NT2/D1 (cell line): ENCODE measurements around the gene MAP2K5.

Experiments
- DNase-seq: peaks from one replicate; pipeline ENCODE4 v3.0.0-alpha.2; 2011; ENCODE audit warnings: low read depth, low spot score
- H3K27me3 ChIP-seq: 2 replicates; pipeline ENCODE4 v1.6.0; 2011; ENCODE audit warnings: mild to moderate bottlenecking; ENCODE audit not compliant: insufficient read length, insufficient read depth
- H3K36me3 ChIP-seq: 2 replicates; pipeline ENCODE4 v1.6.1; 2011; ENCODE audit warnings: mild to moderate bottlenecking, low read length, mixed read lengths; ENCODE audit not compliant: insufficient read depth, insufficient read length
- H3K4me1 ChIP-seq: 2 replicates; pipeline ENCODE4 v1.5.1; 2011; ENCODE audit not compliant: insufficient read depth, insufficient read length
- H3K4me3 ChIP-seq: 2 replicates; pipeline ENCODE4 v1.5.1; 2011; ENCODE audit warnings: low read depth; ENCODE audit not compliant: insufficient read length
- H3K9ac ChIP-seq: 2 replicates; pipeline ENCODE4 v1.6.0; 2011; ENCODE audit warnings: low read depth; ENCODE audit not compliant: insufficient read length
- H3K9me3 ChIP-seq: 2 replicates; pipeline ENCODE4 v1.5.1; 2011; ENCODE audit warnings: mild to moderate bottlenecking, low read length; ENCODE audit not compliant: insufficient read depth
- SUZ12 ChIP-seq: IDR thresholded peaks from 2 replicates; pipeline ENCODE4 v1.6.1; 2011; ENCODE audit not compliant: insufficient read length, insufficient read depth; ENCODE audit errors: extremely low read depth
- YY1 ChIP-seq: IDR thresholded peaks from 2 replicates; pipeline ENCODE4 v1.6.1; 2011; ENCODE audit not compliant: insufficient read length, insufficient read depth
- ZNF274 ChIP-seq: IDR thresholded peaks from 2 replicates; pipeline ENCODE4 v1.6.1; 2011; ENCODE audit warnings: mild to moderate bottlenecking, low read depth, low read length

MAP2K5 gene

DNA sequence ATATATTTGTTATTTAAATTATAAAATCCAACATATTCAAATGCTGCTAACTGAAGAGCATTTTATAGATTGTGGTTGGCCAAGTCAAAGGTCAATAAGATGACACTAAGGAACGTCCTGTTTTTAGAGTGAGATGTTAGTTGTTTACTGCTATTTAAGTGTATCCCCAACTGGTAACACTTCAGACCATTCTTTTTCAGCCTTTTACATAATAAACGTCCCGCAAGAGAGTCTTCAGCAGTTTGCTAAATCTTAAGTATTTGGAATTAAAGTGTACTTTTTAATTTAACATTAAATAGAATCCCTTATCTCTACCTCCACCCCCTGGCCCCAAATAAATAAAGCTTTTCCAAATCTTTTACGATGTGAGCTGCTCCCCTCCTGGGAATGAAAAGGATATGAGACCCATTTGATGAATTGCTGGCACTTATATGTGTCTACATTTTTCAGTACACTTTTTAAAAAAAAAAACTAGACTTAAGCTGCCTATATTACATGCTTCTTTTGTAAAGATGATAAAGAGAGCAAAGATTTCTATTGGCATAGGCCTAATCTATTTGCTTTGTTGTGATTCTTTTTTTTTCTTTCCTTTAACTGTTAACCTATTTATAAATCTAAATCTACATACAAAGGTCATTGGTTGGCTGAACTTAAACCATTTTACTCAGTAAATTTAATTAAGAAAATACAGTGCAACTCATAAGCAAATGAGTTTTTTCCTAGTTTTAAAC lies 181.0 kb downstream of the MAP2K5 start:
- Histone ChIP-seq H3K4me1 (no peaks in the 10 kb centered on the region), H3K9me3 (no peaks in the 10 kb centered on the region), H3K36me3 (no peaks in the 10 kb centered on the region), H3K27me3 (no peaks in the 10 kb centered on the region), H3K9ac (no peak overlapping the region), H3K4me3 (no peak overlapping the region)
- DNase-seq = no peak
- TF ChIP-seq SUZ12 (no peak), ZNF274 (no peak), YY1 (no peak)

DNA sequence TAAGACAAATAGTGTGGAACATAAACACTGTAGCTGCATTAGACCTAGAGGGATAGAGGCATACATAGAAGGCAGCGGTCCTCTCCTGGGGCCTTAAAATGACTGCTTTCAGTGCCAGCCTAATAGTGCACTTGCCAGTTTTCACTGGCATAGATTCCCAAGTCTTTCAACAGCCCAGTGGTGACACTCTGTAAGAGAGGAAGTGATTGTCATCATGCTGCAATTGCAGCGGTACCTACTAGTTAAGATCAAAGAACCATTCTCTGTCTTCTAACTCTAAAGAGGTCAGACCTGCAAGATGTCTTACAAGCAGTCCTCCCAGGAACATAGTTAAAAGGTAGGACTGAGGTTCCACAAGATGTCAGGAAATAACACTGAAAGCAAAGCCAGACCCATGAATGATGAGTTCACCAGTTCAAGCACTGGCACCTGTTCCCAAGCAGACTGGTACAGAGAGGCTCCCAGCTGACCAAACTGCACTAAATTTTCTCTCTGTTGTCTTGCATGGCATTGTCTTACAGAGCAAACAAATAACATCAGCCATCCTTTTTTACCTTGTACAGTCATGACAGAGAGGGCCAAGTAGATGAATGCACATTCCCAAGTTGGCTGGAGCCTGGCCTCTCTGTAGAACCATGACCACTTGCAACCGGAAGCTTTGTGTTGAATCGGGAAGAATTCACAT lies 182.3 kb downstream of the MAP2K5 start:
- H3K4me1 ChIP-seq = no peaks in the 10 kb centered on the region
- no peak for DNase-seq
- H3K36me3 ChIP-seq = no peaks in the 10 kb centered on the region
- H3K4me3 ChIP-seq = no peak overlapping the region
- TF ChIP-seq ZNF274 (no peak), YY1 (no peak), SUZ12 (no peak)
- H3K9me3 ChIP-seq = no peaks in the 10 kb centered on the region
- no peaks in the 10 kb centered on the region for H3K27me3 ChIP-seq
- no peak overlapping the region for H3K9ac ChIP-seq

DNA sequence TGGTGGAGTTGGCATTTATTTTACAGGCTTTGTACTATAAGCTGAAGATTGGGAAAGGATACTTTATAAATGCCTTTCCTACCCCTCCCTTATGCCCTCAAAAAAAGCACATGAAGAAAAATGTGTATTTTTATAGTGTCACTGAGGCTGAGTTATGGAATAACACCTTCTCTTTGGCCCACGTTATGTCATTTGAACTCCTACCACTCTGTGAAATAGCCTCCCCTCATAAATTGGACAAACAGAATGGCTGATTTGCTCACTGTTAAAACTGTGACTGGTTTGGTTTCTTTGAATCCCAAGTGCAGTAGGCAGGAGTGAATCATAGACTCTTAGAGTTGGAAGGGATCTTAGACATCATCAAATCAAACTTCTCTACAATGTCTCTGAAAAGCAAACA lies 187.6 kb downstream of the MAP2K5 start:
- TF ChIP-seq YY1 = no peak
- no peaks in the 10 kb centered on the region for H3K9me3 ChIP-seq
- no peak overlapping the region for H3K9ac ChIP-seq
- no peak overlapping the region for H3K4me3 ChIP-seq
- DNase-seq = no peak
- H3K36me3 ChIP-seq = no peaks in the 10 kb centered on the region
- H3K27me3 ChIP-seq = no peaks in the 10 kb centered on the region
- H3K4me1 ChIP-seq = peaks cover 2% of the 10 kb centered on the region

DNA sequence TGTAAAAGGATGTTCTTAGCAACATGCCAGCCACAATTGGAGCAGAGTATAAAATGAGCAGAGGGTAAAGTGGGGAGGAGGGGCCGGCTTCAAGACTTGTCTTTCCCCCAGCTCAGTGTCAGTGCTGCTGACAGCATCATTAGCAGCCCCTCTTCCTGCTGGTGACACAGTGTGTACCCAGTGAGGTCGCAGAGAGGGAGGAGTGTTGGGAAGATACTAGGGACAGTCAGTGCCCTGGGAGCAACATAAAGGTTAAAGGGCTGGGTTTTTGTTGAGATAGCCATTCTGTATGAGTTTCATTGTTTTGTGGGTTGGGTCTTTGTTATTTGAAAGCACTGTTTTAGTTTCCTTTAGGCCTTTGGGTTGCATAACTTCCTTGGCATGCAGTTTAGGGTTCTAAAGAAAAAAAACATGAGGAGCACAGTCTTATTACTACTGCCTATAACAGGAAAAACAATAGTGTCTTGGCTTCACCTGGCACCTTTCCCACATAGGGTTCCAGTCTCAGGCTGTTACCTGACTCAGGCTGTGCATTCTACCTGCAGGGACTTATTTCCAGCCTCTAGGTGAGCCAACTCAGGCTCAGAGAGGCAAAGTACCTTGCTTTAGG lies 188.7 kb downstream of the MAP2K5 start:
- no peak for TF ChIP-seq ZNF274
- no peaks in the 10 kb centered on the region for H3K9me3 ChIP-seq
- peaks cover 2% of the 10 kb centered on the region for H3K4me1 ChIP-seq
- DNase-seq = peak; percentile 16
- H3K9ac ChIP-seq = no peak overlapping the region
- H3K4me3 ChIP-seq = no peak overlapping the region
- no peaks in the 10 kb centered on the region for H3K27me3 ChIP-seq
- no peaks in the 10 kb centered on the region for H3K36me3 ChIP-seq

DNA sequence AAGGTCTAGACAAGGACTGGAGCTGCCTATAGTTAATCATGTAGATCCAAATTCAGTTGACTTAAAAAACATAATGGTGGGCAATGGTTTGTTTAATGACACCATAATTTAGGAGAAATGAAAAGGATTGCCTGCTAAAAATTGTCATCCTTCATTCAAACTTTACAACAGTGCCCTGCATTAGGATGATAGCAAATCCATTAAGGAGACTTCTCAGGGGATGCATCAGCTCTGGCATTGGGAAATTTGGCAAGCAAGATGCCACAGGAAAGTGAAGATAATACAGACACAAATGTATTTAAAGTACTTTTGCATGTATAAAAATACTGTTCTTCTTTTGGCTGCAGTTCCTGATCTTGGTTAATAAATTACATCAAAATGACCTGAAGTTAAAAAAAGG lies 189.7 kb downstream of the MAP2K5 start:
- Histone ChIP-seq H3K27me3 (no peaks in the 10 kb centered on the region), H3K4me1 (peaks cover 2% of the 10 kb centered on the region), H3K36me3 (no peaks in the 10 kb centered on the region), H3K9ac (no peak overlapping the region), H3K4me3 (no peak overlapping the region), H3K9me3 (no peaks in the 10 kb centered on the region)
- DNase-seq = no peak
- no peak for TF ChIP-seq YY1

DNA sequence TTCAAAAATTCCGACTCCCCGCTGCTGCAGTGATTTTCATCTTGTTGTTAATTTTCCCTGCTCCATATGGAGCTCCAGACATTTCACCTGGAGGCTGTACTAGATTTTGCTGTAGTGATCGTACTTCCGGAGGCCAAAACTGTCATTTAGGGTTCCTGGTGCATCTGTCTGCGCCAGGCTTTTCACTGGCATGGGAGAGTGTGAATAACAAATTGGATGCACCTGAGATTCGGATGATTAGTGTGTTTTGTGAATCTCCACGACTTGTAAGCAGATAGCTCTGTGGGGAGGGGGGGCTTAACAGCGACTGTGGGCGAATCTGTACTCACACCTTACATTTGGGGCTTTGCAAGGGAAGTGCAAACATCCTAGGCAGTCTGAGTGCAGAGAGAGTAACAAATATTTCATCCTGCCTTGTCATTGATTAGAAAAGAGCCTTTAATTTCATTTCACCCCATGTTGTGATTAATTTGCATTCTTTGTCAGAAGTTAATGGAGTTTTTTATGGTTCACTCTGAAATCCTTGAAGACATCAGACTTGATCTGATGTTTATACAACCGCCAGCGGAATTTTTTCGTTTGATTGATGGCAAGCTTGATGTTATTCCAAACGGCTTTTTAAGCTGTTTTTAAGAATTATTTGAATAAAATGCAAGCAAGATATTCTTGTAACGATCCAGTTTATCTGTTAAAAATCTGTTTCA lies 190.3 kb downstream of the MAP2K5 start:
- peaks cover 2% of the 10 kb centered on the region for H3K4me1 ChIP-seq
- no peak for TF ChIP-seq ZNF274
- no peak for TF ChIP-seq YY1
- TF ChIP-seq SUZ12 = no peak
- DNase-seq = no peak
- no peak overlapping the region for H3K9ac ChIP-seq
- no peaks in the 10 kb centered on the region for H3K27me3 ChIP-seq
- H3K36me3 ChIP-seq = no peaks in the 10 kb centered on the region
- H3K4me3 ChIP-seq = no peak overlapping the region
- H3K9me3 ChIP-seq = no peaks in the 10 kb centered on the region

DNA sequence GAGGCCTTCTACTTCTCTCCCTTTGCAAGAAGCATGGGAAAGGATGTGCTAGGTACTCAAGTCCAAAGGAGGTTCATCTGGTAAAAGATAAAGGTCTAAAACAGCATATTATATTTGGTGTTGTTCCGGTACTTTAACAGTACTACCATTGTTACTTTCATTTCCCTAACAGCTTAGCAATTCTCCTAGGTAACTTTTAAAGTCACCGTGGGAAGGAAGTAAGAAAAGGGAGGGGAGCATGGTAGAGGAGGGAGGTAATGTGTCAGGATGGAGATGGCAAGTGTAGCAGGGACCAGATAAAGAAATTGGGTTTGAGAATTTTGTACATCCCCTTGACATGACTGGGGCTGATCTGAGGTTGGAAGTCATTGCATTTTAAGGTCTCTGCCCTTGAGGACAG lies 193.4 kb downstream of the MAP2K5 start:
- Histone ChIP-seq H3K27me3 (no peaks in the 10 kb centered on the region), H3K4me1 (peaks cover 2% of the 10 kb centered on the region), H3K36me3 (no peaks in the 10 kb centered on the region), H3K9me3 (no peaks in the 10 kb centered on the region), H3K9ac (no peak overlapping the region), H3K4me3 (no peak overlapping the region)
- no peak for DNase-seq
- TF ChIP-seq YY1 = no peak
- TF ChIP-seq ZNF274 = no peak
- no peak for TF ChIP-seq SUZ12
